Caki2 (cell line): ENCODE measurements around the gene SCG5. TPM values are rescaled to one million over a fixed set of nuclear protein-coding genes. Genes with fewer than 3 reads are reported as not detected.
A peak's percentile ranks its signal among the peaks of the same experiment; 100 is the strongest.

Experiments
- DNase-seq: peaks from one replicate; pipeline ENCODE4 v3.0.0-alpha.2; 2015; ENCODE audit warnings: low read depth
- in situ Hi-C: cut with HindIII; loops from 2 replicates; pipeline ENCODE4 v1.10.0; 2016; ENCODE audit warnings: low sequenced_read_pairs, low pct_unique_long_range_greater_than_20kb, mixed read lengths
- total RNA-seq: library from RNA; depleted of rRNA; stranded (reverse); fragments of >200 nt; shearing (Covaris generic); gene quantifications from 2 replicates; pipeline ENCODE4 v1.2.3, GENCODE V29; 2014; ENCODE audit warnings: low replicate concordance

The SCG5 gene
- total RNA-seq, 1 experiment from 2014 or later = 24.6 TPM

DNA sequence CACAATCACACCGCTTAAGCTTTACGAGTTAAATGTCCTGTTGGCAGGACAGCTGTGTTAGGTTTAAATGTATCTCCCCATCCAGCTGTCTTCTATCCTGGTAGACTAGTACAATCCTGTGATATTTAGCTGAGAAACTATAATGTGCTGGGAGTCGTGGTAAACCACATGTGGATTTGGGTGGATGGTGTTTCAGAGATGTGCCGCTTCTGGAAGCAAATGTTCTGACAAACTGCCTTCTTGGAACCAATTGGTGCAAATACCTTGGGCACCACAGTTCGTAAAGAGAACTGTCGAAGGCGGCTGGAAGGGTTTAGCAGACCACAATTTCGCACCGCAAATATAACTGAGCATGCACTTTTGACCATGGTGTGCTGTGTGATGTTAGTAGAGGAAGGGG is 15.0 kb downstream of the SCG5 start:
- in situ Hi-C loops = no loop called here

DNA sequence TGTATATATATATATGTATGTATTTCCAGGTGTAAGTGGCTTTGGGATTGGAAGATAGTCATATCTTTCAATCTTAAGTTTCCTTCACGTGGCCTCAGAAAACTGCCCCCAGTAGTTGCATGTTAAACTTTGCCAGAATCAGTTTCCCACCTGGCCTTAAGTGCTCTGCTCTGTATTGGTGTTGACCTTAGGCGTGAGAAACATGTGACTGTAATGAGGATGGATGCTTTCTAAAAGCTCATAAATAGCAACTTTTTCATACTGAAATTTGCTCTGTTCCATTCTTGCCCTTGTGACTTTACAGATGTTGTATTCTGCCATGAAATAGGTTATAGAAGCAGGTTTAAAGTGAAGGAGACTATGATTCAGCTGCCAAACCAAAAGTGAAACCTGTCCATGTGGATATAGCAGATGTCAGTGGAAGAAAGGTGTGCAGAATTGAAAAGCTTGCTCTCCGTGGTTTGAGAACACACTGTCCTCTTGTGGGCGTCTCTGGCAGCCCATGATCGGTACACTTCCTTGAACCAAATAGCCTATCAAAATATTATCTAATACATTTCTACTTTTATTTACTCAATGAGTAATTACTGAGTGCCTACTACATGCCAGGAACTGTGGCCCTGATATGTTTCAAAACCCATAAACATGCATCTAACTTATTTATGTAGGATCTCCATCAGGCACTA is 15.8 kb downstream of the SCG5 start:
- in situ Hi-C loops = no loop called here
- peak; percentile 36 for DNase-seq

More for the DNA sequence above, 15.0 kb downstream of the SCG5 start:
- DNase-seq = no peak

- in situ Hi-C loops = no loop called here
- DNase-seq = no peak
Measured at GRCh38 chr15:32657941-32658340, 16.4 kb downstream of the SCG5 start.

DNA sequence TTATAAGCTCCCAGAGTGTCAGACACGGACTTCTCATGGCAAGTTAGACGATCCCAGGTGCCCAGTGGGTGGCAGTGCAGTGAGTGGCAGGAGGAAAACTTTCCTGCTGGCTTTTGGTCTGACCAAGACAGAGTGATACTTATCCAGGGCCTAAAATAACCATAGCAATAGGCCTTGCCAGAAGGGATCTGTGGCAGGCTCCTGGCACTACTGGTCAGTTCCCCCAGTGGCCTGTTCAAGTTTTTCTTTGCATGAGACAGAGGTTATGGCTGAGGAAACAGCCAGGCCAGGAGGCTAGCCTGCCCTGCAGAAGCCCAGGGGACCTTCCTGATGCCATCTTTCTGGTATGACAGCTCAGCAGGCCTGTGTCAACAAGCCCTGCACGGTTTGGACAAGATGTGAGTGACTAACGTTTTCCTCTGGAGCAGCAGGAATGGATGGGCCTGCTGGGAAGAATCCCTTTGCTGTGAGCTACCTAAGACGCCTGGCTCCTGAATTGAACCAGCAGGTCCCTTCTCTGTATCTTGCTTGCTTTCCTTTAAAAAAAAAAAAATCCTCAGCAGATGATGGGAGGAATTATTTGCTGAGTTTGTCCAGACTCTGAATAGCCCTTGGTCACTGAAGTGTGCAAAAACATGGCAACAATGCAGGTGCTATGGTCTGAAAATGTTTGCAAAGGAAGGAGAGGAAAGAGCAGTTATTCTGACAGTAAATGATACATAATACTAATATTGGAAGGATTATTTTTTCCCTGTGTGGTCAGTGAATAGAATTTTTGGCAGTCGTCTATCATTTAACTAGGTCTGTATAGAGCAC is 18.0 kb downstream of the SCG5 start:
- in situ Hi-C loops = loop anchor here (10.0 kb wide), 1 partner anchor 335 kb away; no protein-coding TSS in a partner anchor
- DNase-seq = peak; percentile 85

DNA sequence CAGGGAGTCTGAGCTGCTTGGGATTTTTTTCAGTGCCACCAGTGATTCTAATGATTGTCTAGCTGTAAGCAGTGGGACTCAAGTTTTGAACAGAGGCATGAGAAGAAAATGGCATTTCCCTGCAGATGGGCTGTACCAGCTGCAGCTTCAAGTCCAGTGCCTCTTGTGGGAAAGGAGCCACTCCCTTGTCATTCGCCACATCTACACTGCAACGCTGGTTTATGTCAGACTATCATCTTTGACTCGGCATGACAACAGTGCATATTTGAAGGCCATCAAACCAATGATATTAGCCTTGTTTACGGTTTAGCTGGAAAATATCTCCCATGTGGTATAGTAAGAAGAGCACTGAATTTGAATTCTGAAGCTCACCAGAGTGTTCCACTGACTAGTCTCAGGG is 22.2 kb downstream of the SCG5 start:
- DNase-seq = no peak
- in situ Hi-C loops = loop anchor here (10.0 kb wide), 1 partner anchor 331 kb away; no protein-coding TSS in a partner anchor

DNA sequence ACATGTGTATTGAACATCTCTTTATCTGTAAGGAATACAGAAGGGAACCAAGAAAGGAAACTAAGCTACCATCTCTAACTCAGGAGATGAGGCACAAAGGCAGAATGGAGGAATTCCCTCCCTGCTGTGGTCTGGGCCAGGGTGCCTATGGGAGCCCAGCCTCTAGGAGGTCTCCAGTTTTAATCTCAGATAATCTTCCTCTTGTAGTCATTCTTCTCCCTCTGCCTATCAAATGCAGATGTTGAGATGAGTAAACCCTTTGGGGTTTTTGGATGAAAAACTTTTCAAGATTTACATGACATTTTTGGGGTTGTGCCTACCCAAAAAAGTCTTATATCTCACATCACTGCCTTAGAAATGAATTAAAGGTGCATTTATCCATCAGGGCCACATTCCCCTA is 23.3 kb downstream of the SCG5 start:
- in situ Hi-C loops = loop anchor here (10.0 kb wide), 1 partner anchor 330 kb away; no protein-coding TSS in a partner anchor
- DNase-seq = no peak

GRCh38 chr15:32667321-32667720 is 25.8 kb downstream of the SCG5 start:
- DNase-seq = no peak
- in situ Hi-C loops = loop anchor here (10.0 kb wide), 1 partner anchor 327 kb away; no protein-coding TSS in a partner anchor

DNA sequence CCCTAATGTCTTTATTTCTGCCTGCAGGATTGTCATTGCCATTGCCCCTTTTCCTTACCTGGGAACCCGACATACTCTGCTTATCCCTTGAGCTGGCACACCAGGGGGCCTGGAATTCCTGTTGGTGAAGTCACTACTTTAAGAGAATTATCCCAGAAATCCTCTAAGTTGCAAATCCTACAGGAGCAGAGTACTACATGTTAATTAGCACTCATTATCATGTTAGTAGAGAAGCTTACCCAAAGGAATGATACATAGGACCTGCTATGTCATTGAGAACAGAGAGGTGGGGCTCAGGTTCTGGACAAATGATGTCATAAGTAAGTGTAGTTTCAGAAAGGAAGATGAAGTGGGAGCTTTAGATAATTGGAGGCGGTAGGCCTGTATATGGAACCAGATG is 27.4 kb downstream of the SCG5 start:
- in situ Hi-C loops = loop anchor here (10.0 kb wide), 1 partner anchor 326 kb away; no protein-coding TSS in a partner anchor

DNA sequence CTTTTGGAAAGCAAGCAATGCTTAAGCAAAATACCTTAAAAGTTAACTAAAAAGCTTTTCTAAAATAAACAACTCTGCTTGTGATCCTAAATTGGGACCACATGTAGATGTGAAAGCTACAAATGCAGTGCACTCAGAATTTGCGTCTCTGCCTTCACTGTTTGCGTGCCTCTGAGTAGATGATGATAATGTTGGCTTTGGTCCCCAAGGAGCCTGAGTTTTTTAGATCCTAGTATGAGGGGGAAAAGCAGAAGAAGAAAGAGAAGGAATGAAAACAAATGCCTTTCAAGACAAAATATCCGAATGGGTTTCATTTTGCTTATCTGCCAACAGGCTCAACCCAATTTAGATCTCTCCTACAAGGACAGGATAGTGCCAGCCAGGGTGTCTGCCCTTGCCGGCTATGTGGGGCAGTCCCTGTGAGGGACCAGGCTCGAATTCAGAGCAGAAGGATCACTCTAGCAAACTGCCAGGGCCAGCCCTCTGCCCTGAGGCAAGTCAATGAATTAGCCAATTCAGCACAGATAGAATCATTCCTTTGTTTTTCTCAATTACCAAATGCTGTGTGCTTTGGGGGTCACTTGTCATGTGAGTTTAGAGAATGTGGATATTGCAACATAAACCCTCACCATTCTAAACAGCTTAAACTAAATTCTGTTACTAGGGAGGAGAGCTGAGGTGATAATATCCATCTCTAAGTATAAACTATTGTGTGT is 28.5 kb downstream of the SCG5 start:
- DNase-seq = no peak
- in situ Hi-C loops = loop anchor here (10.0 kb wide), 1 partner anchor 325 kb away; no protein-coding TSS in a partner anchor

More for the DNA sequence above, 27.4 kb downstream of the SCG5 start:
- no peak for DNase-seq

- in situ Hi-C loops = no loop called here
- DNase-seq = no peak
Measured at GRCh38 chr15:32670623-32671022, 29.1 kb downstream of the SCG5 start.

GRCh38 chr15:32671339-32672325 is 30.1 kb downstream of the SCG5 start:
- in situ Hi-C loops = no loop called here
- no peak for DNase-seq

- DNase-seq = no peak
- in situ Hi-C loops = no loop called here
Measured at GRCh38 chr15:32674681-32675080, 33.2 kb downstream of the SCG5 start.

- in situ Hi-C loops = no loop called here
- DNase-seq = no peak
Measured at GRCh38 chr15:32675466-32675865, 34.0 kb downstream of the SCG5 start.

- no peak for DNase-seq
- in situ Hi-C loops = no loop called here
Measured at GRCh38 chr15:32676169-32676568, 34.7 kb downstream of the SCG5 start.

DNA sequence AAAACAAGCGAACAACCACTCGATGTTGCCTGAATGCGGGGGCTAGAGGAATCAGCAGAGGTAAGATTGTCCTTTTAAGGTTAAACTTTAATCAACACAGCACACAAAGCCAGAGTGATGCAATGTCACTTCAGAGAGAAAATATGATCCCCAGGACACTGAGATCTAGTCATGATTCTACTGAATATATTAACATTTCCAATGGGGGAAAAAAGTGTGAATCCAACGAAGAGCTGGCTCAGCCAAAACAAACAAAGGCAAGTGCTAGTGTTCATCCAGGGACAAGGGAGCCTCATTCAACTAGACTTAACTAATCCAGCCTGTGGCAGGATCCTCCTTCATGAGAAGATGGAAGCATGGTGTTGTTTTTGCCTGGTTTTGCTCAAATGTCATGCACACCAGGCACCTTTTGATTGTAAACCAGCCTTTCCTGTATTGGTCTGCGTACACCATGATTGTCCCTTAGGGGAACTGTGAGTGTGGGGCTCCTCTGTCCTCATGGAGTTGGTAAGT is 35.8 kb downstream of the SCG5 start:
- DNase-seq = peak; percentile 92

GRCh38 chr15:32679298-32679690 is 37.8 kb downstream of the SCG5 start:
- in situ Hi-C loops = no loop called here
- peak; percentile 61 for DNase-seq

More for the DNA sequence above, 35.8 kb downstream of the SCG5 start:
- in situ Hi-C loops = no loop called here

- no peak for DNase-seq
- in situ Hi-C loops = loop anchor here (10.0 kb wide), 1 partner anchor 52 kb away; no protein-coding TSS in a partner anchor
Measured at GRCh38 chr15:32682569-32682968, 41.1 kb downstream of the SCG5 start.
